Measurements from ENCODE around the gene ERICH2. TPM values are rescaled to one million over a fixed set of nuclear protein-coding genes. Genes with fewer than 3 reads are reported as not detected.

Gene ERICH2
- total RNA-seq, 1 donor from 2014 or later: not detected

- no peak for DNase-seq (ENCODE audit: low read depth)
- no peak for TF ChIP-seq CTCF (conservative IDR thresholded peaks at IDR 0.05; ENCODE audit: low read depth, low read length)
- no peak overlapping the region for H3K4me3 ChIP-seq (ENCODE audit: low read depth, low read length)
Measured at GRCh38 chr2:170778900-170779299, 8.7 kb downstream of the ERICH2 start.

GRCh38 chr2:170779304-170779703, 9.1 kb downstream of the ERICH2 start:
- no peak for TF ChIP-seq CTCF (conservative IDR thresholded peaks at IDR 0.05; ENCODE audit: low read depth, low read length)
- no peak overlapping the region for H3K4me3 ChIP-seq (ENCODE audit: low read depth, low read length)
- no peak for DNase-seq (ENCODE audit: low read depth)

- no peak for TF ChIP-seq CTCF (conservative IDR thresholded peaks at IDR 0.05; ENCODE audit: low read depth, low read length)
- no peak overlapping the region for H3K4me3 ChIP-seq (ENCODE audit: low read depth, low read length)
- DNase-seq (ENCODE audit: low read depth): no peak
Measured at GRCh38 chr2:170782673-170783072, 12.5 kb downstream of the ERICH2 start.

GRCh38 chr2:170783549-170783948, 13.4 kb downstream of the ERICH2 start:
- no peak for TF ChIP-seq CTCF (conservative IDR thresholded peaks at IDR 0.05; ENCODE audit: low read depth, low read length)
- no peak for DNase-seq (ENCODE audit: low read depth)
- no peak overlapping the region for H3K4me3 ChIP-seq (ENCODE audit: low read depth, low read length)

GRCh38 chr2:170798996-170799395, 28.8 kb downstream of the ERICH2 start:
- no peak for TF ChIP-seq CTCF (conservative IDR thresholded peaks at IDR 0.05; ENCODE audit: low read depth, low read length)
- no peak for DNase-seq (ENCODE audit: low read depth)
- H3K4me3 ChIP-seq (ENCODE audit: low read depth, low read length): no peak overlapping the region

GRCh38 chr2:170806548-170806947, 36.4 kb downstream of the ERICH2 start:
- DNase-seq (ENCODE audit: low read depth): no peak
- H3K4me3 ChIP-seq (ENCODE audit: low read depth, low read length): no peak overlapping the region
- no peak for TF ChIP-seq CTCF (conservative IDR thresholded peaks at IDR 0.05; ENCODE audit: low read depth, low read length)

GRCh38 chr2:170812710-170813600, 42.8 kb downstream of the ERICH2 start:
- peak; percentile 73 for TF ChIP-seq CTCF (conservative IDR thresholded peaks at IDR 0.05; ENCODE audit: low read depth, low read length)
- DNase-seq (ENCODE audit: low read depth): no peak
- no peak overlapping the region for H3K4me3 ChIP-seq (ENCODE audit: low read depth, low read length)

Measured in epithelial cell of proximal tubule (primary cell).